ENCODE results near the gene MAGI3.
"Not testable (repeated sequence)": the region's sequence is repeated elsewhere in the genome, so short reads cannot be mapped to it uniquely, and the experiment has no call there.

The MAGI3 gene

DNA sequence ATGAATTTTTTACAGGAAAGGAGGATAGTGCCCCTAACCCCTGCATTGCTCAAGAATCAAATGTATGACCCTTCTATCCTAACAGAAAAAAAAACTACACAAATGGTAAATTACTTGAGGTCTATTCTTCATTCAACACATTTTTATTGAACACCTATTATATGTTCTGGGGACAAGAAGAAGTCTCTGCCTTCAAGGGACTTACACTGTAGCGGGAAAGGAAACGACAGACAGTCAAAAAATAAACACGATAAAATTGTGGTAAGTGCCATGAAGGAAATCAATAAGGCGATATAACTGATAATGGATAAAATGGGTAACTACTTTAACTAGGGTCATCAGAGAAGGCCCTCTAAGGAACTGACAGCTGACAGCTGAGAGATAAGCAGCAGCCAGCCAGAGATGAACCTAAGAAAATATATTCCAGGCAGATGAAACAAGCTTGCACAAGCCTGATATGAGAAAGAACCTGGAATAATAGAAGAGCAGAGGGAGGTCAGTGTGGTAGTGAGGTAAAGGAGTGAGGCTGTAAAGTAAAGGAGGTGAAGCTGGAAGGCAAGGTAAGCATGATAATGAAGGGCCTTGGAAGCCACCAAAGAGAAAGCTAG lies 302.6 kb downstream of the MAGI3 start:
- no peak for DNase-seq (ENCODE audit: low spot score)

DNA sequence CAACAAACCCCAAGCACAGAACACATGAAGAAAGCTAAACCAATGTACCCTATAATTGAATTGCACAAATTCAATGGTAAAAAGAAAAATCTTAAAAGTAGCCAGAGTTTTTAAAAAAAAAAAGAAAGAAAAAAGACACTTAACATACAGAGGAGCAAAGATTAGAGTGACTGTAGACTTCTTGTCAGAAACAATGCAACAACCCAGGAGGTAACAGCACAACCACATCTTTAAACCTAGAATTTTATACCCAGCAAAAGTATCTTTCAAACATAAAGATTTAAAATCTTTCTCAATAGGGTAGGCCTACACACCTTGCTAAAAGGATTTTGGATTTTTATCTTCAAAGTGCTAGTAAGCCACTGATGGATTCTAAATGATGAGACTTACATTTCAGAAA lies 304.6 kb downstream of the MAGI3 start:
- no peak for DNase-seq (ENCODE audit: low spot score)

DNA sequence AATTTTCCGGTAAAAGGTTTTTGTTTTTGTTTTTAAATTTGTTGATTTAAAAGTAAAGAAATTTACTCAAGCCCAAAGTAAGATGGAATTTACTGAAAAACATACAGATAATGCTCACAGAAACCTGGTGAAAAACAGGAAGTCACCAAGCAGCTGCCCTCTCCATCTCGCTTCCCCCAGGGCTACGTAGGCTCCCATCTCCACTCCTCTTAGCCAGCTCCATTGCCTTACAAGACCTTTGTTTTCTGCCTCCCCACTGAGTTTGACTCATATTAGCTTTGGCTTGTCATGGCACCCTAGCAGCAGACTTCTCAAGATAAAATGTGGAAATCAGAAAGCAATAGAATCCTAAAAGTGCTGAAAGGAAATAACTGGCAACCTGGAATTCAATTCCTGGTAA lies 311.1 kb downstream of the MAGI3 start:
- DNase-seq (ENCODE audit: low spot score) = no peak

DNA sequence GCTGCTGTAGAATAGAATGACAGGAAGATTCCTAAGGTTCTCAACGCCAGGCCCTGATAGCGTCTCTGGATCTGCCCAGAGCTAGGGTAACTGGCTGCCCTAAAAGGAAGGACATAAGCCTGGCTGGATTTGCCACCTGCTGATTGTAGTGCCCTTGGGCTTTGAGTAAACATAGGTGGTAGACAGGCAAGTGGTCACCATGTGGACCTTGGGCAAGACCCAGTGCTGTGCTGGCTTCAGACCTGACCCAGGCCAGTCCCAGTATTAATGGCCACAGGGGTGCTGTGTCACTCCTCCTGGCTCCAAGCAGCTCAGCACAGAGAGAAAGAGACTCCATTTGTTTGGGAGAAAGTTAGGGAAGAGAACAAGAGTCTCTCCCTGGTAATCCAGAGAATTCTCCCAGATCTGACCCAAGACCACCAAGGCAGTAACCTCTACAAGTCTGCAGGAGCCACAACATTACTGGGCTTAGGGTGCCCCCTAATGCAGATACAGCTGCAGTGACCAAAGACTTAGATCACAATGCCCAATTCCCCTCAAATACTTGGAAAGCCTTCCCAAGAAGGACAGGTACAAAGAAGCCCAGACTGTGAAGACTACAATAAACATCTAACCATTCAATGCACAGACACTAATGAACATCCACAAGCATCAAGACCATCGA lies 324.4 kb downstream of the MAGI3 start:
- DNase-seq (ENCODE audit: low spot score) = no peak

DNA sequence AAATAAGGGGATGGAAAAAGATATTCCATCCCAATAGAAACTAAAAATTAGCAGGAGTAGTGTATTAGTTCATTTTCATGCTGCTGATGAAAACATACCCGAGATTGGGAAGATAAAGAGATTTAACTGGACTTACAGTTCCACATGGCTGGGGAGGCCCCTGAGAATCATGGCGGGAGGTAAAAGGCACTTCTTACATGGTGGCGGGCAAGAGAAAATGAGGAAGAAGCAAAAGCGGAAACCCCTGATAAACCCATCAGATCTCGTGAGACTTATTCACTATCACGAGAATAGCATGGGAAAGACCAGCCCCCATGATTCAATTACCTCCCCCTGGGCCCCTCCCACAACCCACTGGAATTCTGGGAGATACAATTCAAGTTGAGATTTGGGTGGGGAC lies 327.2 kb downstream of the MAGI3 start:
- DNase-seq (ENCODE audit: low spot score) = not testable (repeated sequence)

DNA sequence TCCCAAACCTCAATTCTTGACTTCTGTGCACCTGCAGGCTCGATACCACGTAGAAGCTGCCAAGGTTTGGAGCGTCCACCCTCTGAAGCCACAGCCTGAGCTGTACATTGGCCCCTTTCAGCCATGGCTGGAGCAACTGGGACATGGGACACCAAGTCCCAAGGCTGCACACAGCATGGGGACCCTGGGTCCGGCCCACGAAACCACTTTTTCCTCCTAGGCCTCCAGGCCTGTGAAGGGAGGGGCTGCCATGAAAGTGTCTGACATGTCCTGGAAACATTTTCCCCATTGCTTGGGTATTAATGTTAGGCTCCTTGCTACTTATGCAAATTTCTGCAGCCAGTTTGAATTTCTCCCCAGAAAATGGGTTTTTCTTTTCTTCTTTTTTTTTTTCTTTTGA lies 328.3 kb downstream of the MAGI3 start:
- DNase-seq (ENCODE audit: low spot score) = not testable (repeated sequence)

DNA sequence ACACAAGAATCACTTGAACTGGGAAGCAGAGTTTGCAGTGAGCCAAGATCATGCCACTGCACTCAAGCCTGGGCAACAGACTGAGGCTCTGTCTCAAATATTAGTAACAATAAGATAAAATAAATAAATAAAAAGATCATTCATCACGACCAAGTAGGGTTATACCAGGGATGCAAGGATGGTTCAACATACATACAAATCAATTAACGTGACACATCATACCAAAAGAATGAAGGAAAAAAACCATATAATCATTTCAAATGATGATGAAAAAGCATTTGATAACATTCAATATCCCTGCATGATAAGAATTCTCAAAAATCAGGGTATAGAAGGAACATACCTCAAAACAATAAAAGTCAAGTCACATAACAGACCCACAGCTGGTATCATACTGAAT lies 330.7 kb downstream of the MAGI3 start:
- no peak for DNase-seq (ENCODE audit: low spot score)

DNA sequence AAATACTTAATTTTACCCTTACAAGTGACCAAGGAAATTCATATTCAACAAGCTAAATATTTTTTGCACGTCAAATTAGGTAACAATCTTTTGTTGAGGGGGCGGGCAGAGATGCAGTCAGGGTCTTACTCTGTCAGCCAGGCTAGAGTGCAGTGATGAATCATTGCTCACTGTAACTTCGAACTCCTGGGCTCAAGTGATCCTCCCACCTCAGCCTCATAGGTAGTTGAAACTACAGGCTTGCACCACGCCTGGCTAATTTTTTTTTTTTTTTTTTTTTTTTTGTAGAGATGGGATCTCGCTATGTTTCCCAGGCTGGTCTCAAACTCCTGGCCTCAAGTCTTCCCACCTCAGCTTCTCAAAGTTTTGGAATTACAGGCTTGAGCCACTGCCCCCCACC lies 342.5 kb downstream of the MAGI3 start:
- no peak for DNase-seq (ENCODE audit: low spot score)

DNA sequence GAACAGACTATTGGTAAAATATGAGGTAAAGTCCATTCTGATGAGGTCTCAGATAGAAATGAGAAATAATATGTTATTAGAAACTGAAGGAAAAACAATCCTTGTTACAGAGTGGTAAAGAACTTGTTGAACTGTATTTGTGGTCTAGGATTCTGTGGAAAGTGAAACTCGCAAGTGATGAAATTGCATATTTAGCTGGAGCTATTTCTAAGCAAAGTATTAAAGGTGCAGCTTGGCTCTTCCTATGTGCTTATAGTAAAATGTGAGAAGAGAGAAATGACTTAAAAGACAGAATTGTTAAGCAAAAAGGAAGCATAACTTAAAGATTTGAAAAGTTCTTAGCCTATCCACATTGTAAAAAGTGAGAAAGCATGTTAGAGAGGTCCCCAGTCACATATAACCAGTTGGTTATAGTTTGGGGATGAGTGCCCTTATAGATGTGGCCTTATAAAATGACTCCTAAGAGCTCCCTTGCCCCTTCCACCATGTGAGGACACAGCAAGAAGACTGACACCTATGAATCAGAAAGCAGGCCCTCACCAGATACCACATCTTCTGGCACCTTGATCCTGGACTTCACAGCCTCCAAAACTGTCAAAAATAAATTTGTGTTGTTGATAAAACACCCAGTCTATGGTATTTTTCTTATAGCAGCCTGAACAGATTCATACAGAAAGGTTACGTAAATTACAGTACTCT lies 344.2 kb downstream of the MAGI3 start:
- DNase-seq (ENCODE audit: low spot score) = no peak

All from RKO (cell line).